ENCODE results near the gene PALM. TPM values are rescaled to one million over a fixed set of nuclear protein-coding genes. Genes with fewer than 3 reads are reported as not detected.
A peak's percentile ranks its signal among the peaks of the same experiment; 100 is the strongest.
"Not testable (repeated sequence)": the region's sequence is repeated elsewhere in the genome, so short reads cannot be mapped to it uniquely, and the experiment has no call there.

The PALM gene
- total RNA-seq, 1 experiment from 2014 or later = 4.4 TPM

- Histone ChIP-seq H3K9me3 (replicated peaks) (no peaks in the 10 kb centered on the region), H3K27ac (no peak overlapping the region), H3K4me3 (no peak overlapping the region), H3K36me3 (no peaks in the 10 kb centered on the region), H3K27me3 (no peaks in the 10 kb centered on the region), H3K4me1 (no peaks in the 10 kb centered on the region)
- DNase-seq = no peak
Observed at GRCh38 chr19:687569-688166, 21.1 kb upstream of the PALM start.

GRCh38 chr19:688214-688613 lies 20.5 kb upstream of the PALM start:
- no peak for DNase-seq
- Histone ChIP-seq H3K4me1 (no peaks in the 10 kb centered on the region), H3K9me3 (replicated peaks) (no peaks in the 10 kb centered on the region), H3K27ac (no peak overlapping the region), H3K36me3 (no peaks in the 10 kb centered on the region), H3K4me3 (no peak overlapping the region), H3K27me3 (no peaks in the 10 kb centered on the region)

GRCh38 chr19:688992-689391 lies 19.7 kb upstream of the PALM start:
- no peak overlapping the region for H3K4me3 ChIP-seq
- no peaks in the 10 kb centered on the region for H3K9me3 ChIP-seq (replicated peaks)
- DNase-seq = no peak
- H3K4me1 ChIP-seq = no peaks in the 10 kb centered on the region
- no peak overlapping the region for H3K27ac ChIP-seq
- H3K36me3 ChIP-seq = no peaks in the 10 kb centered on the region
- no peaks in the 10 kb centered on the region for H3K27me3 ChIP-seq

GRCh38 chr19:690203-690602 lies 18.5 kb upstream of the PALM start:
- Histone ChIP-seq H3K4me1 (no peaks in the 10 kb centered on the region), H3K4me3 (no peak overlapping the region), H3K36me3 (no peaks in the 10 kb centered on the region), H3K9me3 (replicated peaks) (no peaks in the 10 kb centered on the region), H3K27ac (no peak overlapping the region), H3K27me3 (0 out of 2 replicates have a peak, but pooled peaks cover 3% of the 10 kb centered on the region)
- DNase-seq = no peak

- Histone ChIP-seq H3K36me3 (no peaks in the 10 kb centered on the region), H3K27me3 (0 out of 2 replicates have a peak, but pooled peaks cover 3% of the 10 kb centered on the region), H3K27ac (no peak overlapping the region), H3K9me3 (replicated peaks) (no peaks in the 10 kb centered on the region), H3K4me3 (no peak overlapping the region), H3K4me1 (no peaks in the 10 kb centered on the region)
- DNase-seq = no peak
Observed at GRCh38 chr19:694481-695351, 14.0 kb upstream of the PALM start.

- Histone ChIP-seq H3K4me1 (no peaks in the 10 kb centered on the region), H3K27ac (no peak within 1 kb of the TSS), H3K4me3 (no peak within 1 kb of the TSS), H3K27me3 (0 out of 2 replicates have a peak, but pooled peaks cover 3% of the 10 kb centered on the region), H3K36me3 (no peaks in the 10 kb centered on the region), H3K9me3 (replicated peaks) (no peaks in the 10 kb centered on the region)
- no peak for DNase-seq
Observed at GRCh38 chr19:695352-695949, 13.3 kb upstream of the PALM start, which contains the start of gene PRSS57. Gene PRSS57, minus strand, starts transcription at chr19:695452. Its CDS starts 22 bp downstream, at chr19:695430.

GRCh38 chr19:698529-698928 lies 10.2 kb upstream of the PALM start:
- H3K9me3 ChIP-seq (replicated peaks); DNase-seq; H3K27ac ChIP-seq; H3K36me3 ChIP-seq; H3K4me3 ChIP-seq; H3K27me3 ChIP-seq; H3K4me1 ChIP-seq: not testable (repeated sequence)

- not testable (repeated sequence) for H3K4me1 ChIP-seq; H3K9me3 ChIP-seq (replicated peaks); H3K4me3 ChIP-seq; DNase-seq; H3K27me3 ChIP-seq; H3K36me3 ChIP-seq; H3K27ac ChIP-seq
Observed at GRCh38 chr19:699885-700284, 8.8 kb upstream of the PALM start.

GRCh38 chr19:702847-703246 lies 5.9 kb upstream of the PALM start:
- H3K4me1 ChIP-seq; H3K27me3 ChIP-seq; H3K9me3 ChIP-seq (replicated peaks); DNase-seq; H3K36me3 ChIP-seq; H3K4me3 ChIP-seq; H3K27ac ChIP-seq: not testable (repeated sequence)

- no peak for DNase-seq
- H3K27me3 ChIP-seq = no peaks in the 10 kb centered on the region
- H3K27ac ChIP-seq = no peak overlapping the region
- no peaks in the 10 kb centered on the region for H3K9me3 ChIP-seq (replicated peaks)
- no peaks in the 10 kb centered on the region for H3K4me1 ChIP-seq
- no peak overlapping the region for H3K4me3 ChIP-seq
- H3K36me3 ChIP-seq = no peaks in the 10 kb centered on the region
Observed at GRCh38 chr19:703329-703650, 5.4 kb upstream of the PALM start.

GRCh38 chr19:703651-704446 lies 4.9 kb upstream of the PALM start:
- peak; percentile 41 to 46 for DNase-seq

GRCh38 chr19:704447-704741 lies 4.3 kb upstream of the PALM start:
- H3K27ac ChIP-seq = no peak overlapping the region
- no peaks in the 10 kb centered on the region for H3K4me1 ChIP-seq
- DNase-seq = no peak
- H3K9me3 ChIP-seq (replicated peaks) = no peaks in the 10 kb centered on the region
- no peak overlapping the region for H3K4me3 ChIP-seq
- no peaks in the 10 kb centered on the region for H3K27me3 ChIP-seq
- no peaks in the 10 kb centered on the region for H3K36me3 ChIP-seq

More at GRCh38 chr19:703651-704446, 4.9 kb upstream of the PALM start:
- H3K4me3 ChIP-seq = no peak overlapping the region
- H3K9me3 ChIP-seq (replicated peaks) = no peaks in the 10 kb centered on the region
- H3K36me3 ChIP-seq = no peaks in the 10 kb centered on the region
- H3K4me1 ChIP-seq = no peaks in the 10 kb centered on the region
- H3K27me3 ChIP-seq = no peaks in the 10 kb centered on the region
- H3K27ac ChIP-seq = no peak overlapping the region

GRCh38 chr19:709196-709964 lies 645 bp downstream of the PALM start:
- Histone ChIP-seq H3K4me1 (no peaks in the 10 kb centered on the region), H3K36me3 (no peaks in the 10 kb centered on the region), H3K4me3 (peak overlapping the region; percentile 55), H3K27me3 (peaks cover 14% of the 10 kb centered on the region; the same call in 1 of the 2 replicates), H3K27ac (no peak overlapping the region), H3K9me3 (replicated peaks) (no peaks in the 10 kb centered on the region)
- DNase-seq = no peak

- no peaks in the 10 kb centered on the region for H3K9me3 ChIP-seq (replicated peaks)
- peaks cover 14% of the 10 kb centered on the region; the same call in 1 of the 2 replicates for H3K27me3 ChIP-seq
- no peak for DNase-seq
- no peaks in the 10 kb centered on the region for H3K4me1 ChIP-seq
- no peaks in the 10 kb centered on the region for H3K36me3 ChIP-seq
- no peak overlapping the region for H3K27ac ChIP-seq
- H3K4me3 ChIP-seq = peak overlapping the region; percentile 55
Observed at GRCh38 chr19:709965-710571, 1.3 kb downstream of the PALM start.
